Esophagus (tissue), 2 donors: Measurements from ENCODE around the gene PRICKLE2. TPM values are rescaled to one million over a fixed set of nuclear protein-coding genes. Genes with fewer than 3 reads are reported as not detected.

Source experiments
- H3K27ac ChIP-seq, 2 donors: one replicate each; pipeline ENCODE4 v1.5.1; 2013; ENCODE audit warnings: low read depth in 2 of 2, mild to moderate bottlenecking in 2 of 2, inconsistent platforms in 1 of 2, low read length in 1 of 2, moderate library complexity in 1 of 2
- H3K27me3 ChIP-seq, 2 donors: one replicate each; pipeline ENCODE4 v1.6.1; 2013; ENCODE audit warnings: low read length in 2 of 2, control low read depth in 1 of 2, mild to moderate bottlenecking in 1 of 2; ENCODE audit not compliant: insufficient read depth in 2 of 2, control insufficient read depth in 1 of 2
- H3K36me3 ChIP-seq, 2 donors: one replicate each; pipeline ENCODE4 v1.6.1; 2013; ENCODE audit warnings: low read length in 1 of 2; ENCODE audit not compliant: control insufficient read depth in 2 of 2, insufficient read depth in 2 of 2
- H3K4me1 ChIP-seq, 2 donors: one replicate each; pipeline ENCODE4 v1.6.1; 2013; ENCODE audit warnings: low read length in 1 of 2; ENCODE audit not compliant: control insufficient read depth in 2 of 2, insufficient read depth in 2 of 2
- H3K4me3 ChIP-seq, 2 donors: one replicate each; pipeline ENCODE4 v1.5.1; 2013; ENCODE audit warnings: low read length in 2 of 2, mild to moderate bottlenecking in 2 of 2, low read depth in 1 of 2, moderate library complexity in 1 of 2
- H3K9me3 ChIP-seq, 2 donors: one replicate each; pipeline ENCODE4 v1.6.1; 2013; ENCODE audit warnings: mild to moderate bottlenecking in 2 of 2, low read depth in 1 of 2, low read length in 1 of 2, moderate library complexity in 1 of 2; ENCODE audit not compliant: control insufficient read depth in 2 of 2, insufficient read depth in 1 of 2
- WGBS, 2 donors: extraction: QIAGEN DNeasy Blood & Tissue Kit; methylation state at CpG; one replicate each; pipeline ENCODE4 v1.1.7; 2013; 5-methylcytosine and 5-hydroxymethylcytosine counted together
- polyA plus RNA-seq, 2 donors: library from polyadenylated mRNA; stranded (reverse); fragments of 200-250 nt; gene quantifications; one replicate each; pipeline ENCODE4 v1.2.3, GENCODE V29; 2013
- donor health status: healthy with polysubstance abuse.
- donor health status: Bipolar disorder and iron deficiency.

Gene PRICKLE2
- polyA plus RNA-seq, 2 donors: 1.3 to 2.7 TPM

DNA sequence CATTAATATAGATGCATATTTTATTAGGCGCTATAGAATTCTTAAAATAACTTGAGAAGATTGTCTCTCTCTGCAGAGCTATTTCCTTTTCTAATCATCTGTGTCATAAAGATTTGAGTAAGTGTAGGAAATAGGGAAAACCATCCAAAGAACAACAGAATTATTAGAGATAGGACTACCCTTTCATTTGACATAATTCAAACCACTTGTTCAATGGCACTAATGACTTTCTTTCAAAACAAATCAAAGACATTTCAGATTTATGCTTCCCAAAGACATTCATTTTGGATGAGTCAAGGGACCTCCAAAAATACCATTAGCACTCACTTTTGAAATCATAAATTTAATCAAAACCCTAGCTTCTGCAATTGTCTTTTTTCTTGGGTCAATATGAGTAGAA lies 29.5 kb downstream of the PRICKLE2 start:
- Histone ChIP-seq H3K27me3 (no peaks in the 10 kb centered on the region), H3K36me3 (no peaks in the 10 kb centered on the region), H3K4me3 (no peak overlapping the region), H3K27ac (no peak overlapping the region), H3K4me1 (peaks cover 2 to 4% of the 10 kb centered on the region in 2 donors), H3K9me3 (no peaks in the 10 kb centered on the region)
- WGBS, 2 donors: 87 to 92% methylated on average over 1 of the region's 1 CpG

DNA sequence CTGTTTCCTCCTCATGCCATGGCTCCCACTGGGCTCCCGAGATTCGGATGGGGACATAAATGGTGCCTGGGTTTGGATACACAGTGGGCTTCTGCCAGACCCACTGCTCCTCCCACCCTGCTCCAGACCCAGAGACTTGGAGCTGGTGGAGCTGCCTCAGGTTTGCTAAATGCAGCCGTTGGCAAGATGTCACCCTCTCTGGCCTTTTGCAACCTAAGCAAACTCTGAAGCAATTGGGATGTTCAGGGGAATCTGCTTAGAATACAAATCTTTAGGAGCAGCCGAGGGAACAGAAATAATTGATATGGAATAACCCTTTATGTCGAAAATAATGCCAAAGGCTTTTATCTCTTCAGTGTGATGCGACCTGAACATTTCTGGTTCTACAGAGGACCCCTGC lies 33.4 kb downstream of the PRICKLE2 start:
- H3K4me1 ChIP-seq: peaks cover 2 to 3% of the 10 kb centered on the region in 2 donors

DNA sequence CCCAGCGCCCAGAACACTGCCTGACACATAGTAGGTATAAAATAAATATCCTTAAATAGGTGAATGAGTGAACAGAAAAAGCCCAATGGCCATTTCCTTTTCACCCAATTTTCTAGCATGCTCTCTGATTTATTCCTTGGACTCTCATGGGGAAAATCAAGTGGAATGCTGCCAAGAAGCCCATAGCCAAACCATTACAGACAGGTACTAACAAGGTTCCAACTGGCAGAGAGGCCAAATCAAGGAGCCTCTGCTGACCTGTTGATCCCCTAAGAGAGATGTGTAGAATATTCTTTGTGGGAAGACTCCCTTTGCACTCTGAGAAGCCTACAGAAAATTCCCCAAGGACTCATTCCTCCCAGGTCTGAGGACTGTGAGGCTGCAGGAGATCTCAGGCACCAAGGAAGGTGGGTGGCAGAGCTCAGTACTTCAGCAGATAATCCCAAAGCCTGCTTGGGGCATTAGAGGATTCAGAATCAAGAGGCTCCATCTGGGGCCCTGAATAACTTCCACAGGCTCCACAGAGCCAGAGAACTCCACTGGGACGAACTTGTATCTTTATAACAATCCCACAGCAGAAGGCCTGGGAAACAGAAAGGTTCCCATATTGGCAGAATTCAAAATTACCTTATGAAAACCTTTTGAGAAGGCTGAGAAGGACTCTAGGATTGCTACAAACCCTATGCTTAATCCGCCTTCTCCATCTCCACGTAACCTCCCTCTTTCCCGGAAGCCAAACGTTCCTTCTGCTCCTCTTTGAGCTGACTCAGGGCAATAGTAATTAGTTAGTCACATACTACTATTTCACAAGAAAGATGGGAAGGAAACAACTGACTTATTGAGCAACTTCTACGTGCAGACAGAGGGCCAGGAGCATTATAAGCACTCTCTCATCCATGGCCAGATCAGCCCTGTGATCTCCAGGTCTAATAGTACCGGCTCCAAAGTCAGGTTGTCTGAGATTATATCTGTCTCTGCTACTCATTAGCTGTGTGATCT lies 34.5 kb downstream of the PRICKLE2 start:
- Histone ChIP-seq H3K4me3 (no peak overlapping the region), H3K27ac (peak overlapping the region in 1 of 2 donors; percentile 61), H3K36me3 (no peaks in the 10 kb centered on the region), H3K27me3 (no peaks in the 10 kb centered on the region), H3K4me1 (peaks cover 3 to 4% of the 10 kb centered on the region in 2 donors), H3K9me3 (no peaks in the 10 kb centered on the region)
- WGBS, 2 donors: 54 to 67% methylated on average over 8 of the region's 8 CpGs

More for the DNA sequence above, 33.4 kb downstream of the PRICKLE2 start:
- H3K4me3 ChIP-seq: no peak overlapping the region
- H3K36me3 ChIP-seq: no peaks in the 10 kb centered on the region
- no peaks in the 10 kb centered on the region for H3K27me3 ChIP-seq
- H3K27ac ChIP-seq: peak overlapping the region; percentile 6 to 14
- 88 to 91% methylated on average over 6 of the region's 6 CpGs for WGBS, 2 donors
- H3K9me3 ChIP-seq: no peaks in the 10 kb centered on the region

DNA sequence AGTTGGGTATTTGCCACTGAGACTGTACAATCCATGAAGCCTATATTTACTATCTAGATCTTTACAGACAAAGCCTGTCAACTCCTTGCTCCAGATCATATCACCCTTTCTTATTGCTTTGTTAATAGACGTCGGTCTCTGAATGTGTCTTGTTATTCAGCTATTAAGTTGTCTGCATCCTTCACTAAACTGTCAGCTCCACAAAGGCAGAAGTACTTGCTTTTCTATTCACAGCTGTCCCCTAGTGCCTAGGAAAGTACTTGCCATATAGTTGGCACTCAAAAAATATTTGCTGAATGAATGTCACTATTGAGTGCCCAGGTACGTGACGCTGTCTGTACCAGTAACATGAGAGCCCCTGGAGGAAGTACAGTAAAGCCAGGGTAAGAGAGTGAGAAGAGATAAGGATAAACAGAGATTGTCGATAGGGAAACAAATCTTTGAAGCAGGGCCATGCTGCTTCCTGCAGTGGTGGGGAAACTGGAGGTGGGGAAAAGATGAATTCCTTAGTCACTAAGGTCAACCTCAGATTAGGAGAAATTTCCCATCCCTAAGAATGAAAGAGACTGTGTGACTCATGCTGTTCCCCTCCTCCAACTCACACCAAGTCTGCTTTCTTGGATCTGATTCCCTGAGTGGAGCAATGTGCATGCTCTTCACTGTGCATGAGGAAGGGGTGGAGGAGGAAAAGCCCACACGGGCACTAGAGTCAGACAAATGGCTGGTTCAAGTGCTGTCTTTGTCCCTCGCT lies 36.3 kb downstream of the PRICKLE2 start:
- H3K27ac ChIP-seq: peak overlapping the region in 1 of 2 donors; percentile 69
- WGBS, 2 donors: 30 to 38% methylated on average over 7 of the region's 7 CpGs
- H3K27me3 ChIP-seq: no peaks in the 10 kb centered on the region
- H3K4me1 ChIP-seq: peaks cover 3 to 4% of the 10 kb centered on the region in 2 donors
- H3K36me3 ChIP-seq: no peaks in the 10 kb centered on the region
- H3K9me3 ChIP-seq: no peaks in the 10 kb centered on the region
- no peak overlapping the region for H3K4me3 ChIP-seq

DNA sequence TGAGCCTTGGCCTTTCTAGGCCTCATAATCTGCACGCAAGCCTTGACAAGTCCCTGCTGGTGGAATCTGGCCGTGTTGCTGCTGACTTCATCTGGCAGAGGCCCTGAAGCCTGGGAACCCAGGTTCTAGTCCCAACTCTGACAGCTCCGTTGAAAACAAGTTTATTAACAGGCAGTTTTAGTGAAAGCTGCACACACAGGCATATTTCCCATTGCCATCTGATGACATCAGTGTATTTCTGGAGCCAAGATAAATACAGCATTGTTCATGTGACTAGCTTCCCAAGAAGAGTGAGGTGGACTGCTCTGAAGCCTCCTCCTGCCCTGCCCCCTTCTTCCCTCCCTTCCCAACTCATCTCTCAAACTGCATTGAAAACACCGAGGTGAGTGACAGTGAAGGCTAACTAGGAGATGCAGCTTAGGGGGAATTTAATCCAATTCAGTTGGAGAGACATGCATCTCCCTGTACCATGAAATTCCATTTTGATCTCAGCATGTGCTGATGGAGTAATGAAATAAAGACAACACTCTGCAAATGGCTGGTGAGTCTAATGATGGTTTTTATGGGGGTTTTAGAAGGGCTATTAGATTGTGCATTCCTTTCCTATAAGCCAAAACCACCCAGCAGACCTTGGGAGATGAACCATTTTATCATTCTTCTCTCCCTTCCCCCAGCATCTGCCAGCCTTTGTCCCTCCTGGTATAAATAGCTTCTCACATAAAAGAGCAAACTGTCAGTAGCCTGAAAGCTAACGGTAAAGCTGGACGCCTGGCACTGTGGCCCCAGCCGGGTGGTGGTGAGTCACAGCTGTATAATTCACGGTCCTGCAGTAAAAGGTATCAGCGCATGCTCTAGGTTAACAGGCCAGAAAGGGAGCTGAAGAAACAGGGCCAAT lies 38.0 kb downstream of the PRICKLE2 start:
- Histone ChIP-seq H3K36me3 (no peaks in the 10 kb centered on the region), H3K27ac (peak overlapping the region; percentile 52 to 79), H3K4me1 (peaks cover 3 to 4% of the 10 kb centered on the region in 2 donors), H3K9me3 (no peaks in the 10 kb centered on the region), H3K4me3 (no peak overlapping the region), H3K27me3 (no peaks in the 10 kb centered on the region)
- 24 to 35% methylated on average over 9 of the region's 9 CpGs for WGBS, 2 donors

DNA sequence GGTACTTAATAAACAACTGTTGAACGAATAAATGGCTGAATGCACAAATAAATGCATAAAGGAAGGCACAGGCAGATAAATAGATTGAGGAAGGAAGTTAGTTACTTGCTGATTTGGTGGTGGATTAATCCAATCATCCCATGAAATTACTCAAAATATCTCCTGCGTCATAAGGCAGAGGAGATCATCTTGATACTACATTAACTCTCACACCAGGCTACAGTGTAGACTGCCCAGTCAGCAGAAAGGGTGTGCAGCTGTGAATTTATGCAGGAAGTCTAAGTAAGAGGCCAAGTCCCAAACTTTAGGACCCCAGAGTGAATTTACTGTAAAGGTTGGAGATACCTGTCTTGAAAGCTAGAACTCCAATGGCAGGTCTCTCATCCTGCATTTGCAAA lies 38.6 kb downstream of the PRICKLE2 start:
- H3K27ac ChIP-seq: peak overlapping the region; percentile 6 to 79
- no peaks in the 10 kb centered on the region for H3K9me3 ChIP-seq
- no peak overlapping the region for H3K4me3 ChIP-seq
- peaks cover 3 to 4% of the 10 kb centered on the region in 2 donors for H3K4me1 ChIP-seq
- H3K27me3 ChIP-seq: no peaks in the 10 kb centered on the region
- no peaks in the 10 kb centered on the region for H3K36me3 ChIP-seq
- WGBS, 2 donors: 55 to 58% methylated on average over 2 of the region's 2 CpGs

DNA sequence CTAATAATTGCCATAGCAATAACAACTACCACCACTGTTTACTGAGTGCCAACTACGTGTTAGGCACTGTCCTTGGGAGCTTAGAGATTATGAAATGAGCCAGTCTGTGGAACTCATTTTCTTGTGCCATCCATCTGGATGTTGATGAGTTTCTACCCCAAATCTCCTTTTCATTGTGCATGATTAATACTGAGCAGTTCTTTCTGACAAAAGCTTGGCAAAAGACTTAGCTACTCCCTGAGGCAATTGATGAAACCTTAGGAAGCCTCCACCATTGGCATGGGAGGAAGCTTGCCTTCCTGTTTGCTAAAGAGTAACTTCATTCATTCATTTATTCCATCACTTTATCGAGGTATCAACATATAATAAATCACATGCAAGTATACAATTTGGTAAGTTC lies 39.8 kb downstream of the PRICKLE2 start:
- no peaks in the 10 kb centered on the region for H3K9me3 ChIP-seq
- WGBS, 2 donors: 48 to 57% methylated on average over 2 of the region's 2 CpGs
- H3K4me3 ChIP-seq: no peak overlapping the region
- peaks cover 2 to 3% of the 10 kb centered on the region in 2 donors for H3K4me1 ChIP-seq
- H3K27ac ChIP-seq: no peak overlapping the region
- no peaks in the 10 kb centered on the region for H3K27me3 ChIP-seq
- no peaks in the 10 kb centered on the region for H3K36me3 ChIP-seq

DNA sequence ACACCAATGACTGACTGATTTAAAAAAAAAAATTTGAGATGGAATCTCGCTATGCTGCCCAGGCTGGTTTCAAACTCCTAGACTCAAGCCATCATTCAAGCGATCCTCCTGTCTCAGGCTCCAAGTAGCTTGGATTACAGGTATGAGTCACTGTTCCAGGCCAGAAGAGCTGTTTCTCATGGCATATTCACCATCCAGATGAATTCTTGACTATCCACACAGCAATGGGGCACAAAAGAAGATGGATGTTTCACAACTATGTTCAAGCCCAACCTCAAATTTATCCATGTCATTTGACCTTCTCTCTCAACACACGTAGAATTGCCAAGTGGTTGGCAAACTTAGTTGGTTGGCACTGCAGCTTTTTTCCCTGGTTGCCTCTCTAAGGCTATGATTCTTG lies 40.6 kb downstream of the PRICKLE2 start:
- peaks cover 2 to 3% of the 10 kb centered on the region in 2 donors for H3K4me1 ChIP-seq
- no peaks in the 10 kb centered on the region for H3K9me3 ChIP-seq
- H3K36me3 ChIP-seq: no peaks in the 10 kb centered on the region
- H3K4me3 ChIP-seq: no peak overlapping the region
- H3K27ac ChIP-seq: peak overlapping the region in 1 of 2 donors; percentile 65
- H3K27me3 ChIP-seq: no peaks in the 10 kb centered on the region
- WGBS, 2 donors: 55 to 63% methylated on average over 3 of the region's 3 CpGs

DNA sequence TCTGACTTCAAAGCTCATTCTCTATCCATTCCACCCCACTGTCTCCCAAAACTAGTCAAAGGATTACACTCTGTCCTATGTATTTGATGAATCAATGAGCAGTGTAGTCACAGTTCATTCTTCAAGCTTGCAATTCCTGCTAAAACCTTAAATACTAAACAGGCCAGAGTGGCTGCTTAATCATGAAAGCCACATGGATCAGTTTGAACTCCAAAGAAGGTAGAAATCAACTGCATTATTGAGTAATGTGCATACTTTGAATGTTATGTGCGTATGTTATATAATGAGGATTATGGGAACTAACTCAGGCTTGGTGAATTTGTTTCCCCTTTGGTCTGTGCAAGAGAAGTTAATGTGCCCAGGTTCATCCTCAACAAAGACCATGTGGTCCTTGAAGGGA lies 45.4 kb downstream of the PRICKLE2 start:
- no peaks in the 10 kb centered on the region for H3K4me1 ChIP-seq
- no peaks in the 10 kb centered on the region for H3K27me3 ChIP-seq
- no peak overlapping the region for H3K4me3 ChIP-seq
- 87 to 89% methylated on average over 1 of the region's 1 CpG for WGBS, 2 donors
- H3K36me3 ChIP-seq: no peaks in the 10 kb centered on the region
- H3K9me3 ChIP-seq: no peaks in the 10 kb centered on the region
- H3K27ac ChIP-seq: no peak overlapping the region
